GM18505 (cell line): Measurements from ENCODE around the gene TMEM174.

Experiments used
- ATAC-seq: cut with Tn5 transposase; IDR thresholded peaks from one replicate; pipeline ENCODE4 v1.9.1; 2021; ENCODE audit not compliant: unreplicated experiment
- POLR2A ChIP-seq: IDR thresholded peaks from 4 replicates; pipeline ENCODE4 v1.6.1; 2011; ENCODE audit warnings: borderline replicate concordance; ENCODE audit not compliant: insufficient read depth, insufficient read length; ENCODE audit errors: extremely low read depth

Gene TMEM174, protein sequence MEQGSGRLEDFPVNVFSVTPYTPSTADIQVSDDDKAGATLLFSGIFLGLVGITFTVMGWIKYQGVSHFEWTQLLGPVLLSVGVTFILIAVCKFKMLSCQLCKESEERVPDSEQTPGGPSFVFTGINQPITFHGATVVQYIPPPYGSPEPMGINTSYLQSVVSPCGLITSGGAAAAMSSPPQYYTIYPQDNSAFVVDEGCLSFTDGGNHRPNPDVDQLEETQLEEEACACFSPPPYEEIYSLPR

GRCh38 chr5:73172951-73173350, at the start of gene TMEM174:
TSS of gene TMEM174 (plus strand) at chr5:73173193. CDS start at chr5:73173244, 51 bp downstream.
- no peak for ATAC-seq
- TF ChIP-seq POLR2A: no peak

DNA sequence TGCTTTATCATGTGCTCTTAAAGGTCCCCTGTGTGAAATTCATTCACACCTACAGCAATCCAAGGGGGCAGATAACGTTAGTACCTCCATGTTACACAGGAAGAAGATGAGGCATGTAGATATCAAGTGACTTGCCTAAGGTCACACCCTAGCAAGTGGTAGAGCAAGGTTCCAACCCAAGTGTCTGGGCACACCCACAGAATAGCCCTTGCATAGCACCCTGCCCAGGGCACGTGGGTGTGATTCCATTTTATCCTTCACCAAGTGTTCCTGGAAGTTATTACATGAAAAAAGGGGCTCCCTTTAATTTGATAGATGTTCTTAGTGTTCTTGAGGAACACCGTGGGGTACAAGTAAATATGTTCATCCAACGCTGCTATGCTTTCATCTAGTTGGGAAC, 47.7 kb upstream of the TMEM174 start:
- no peak for TF ChIP-seq POLR2A
- ATAC-seq: no peak

- TF ChIP-seq POLR2A: no peak
- no peak for ATAC-seq
Observed at GRCh38 chr5:73126381-73126780, 46.6 kb upstream of the TMEM174 start.

- ATAC-seq: no peak
- TF ChIP-seq POLR2A: no peak
Observed at GRCh38 chr5:73126957-73127356, 46.0 kb upstream of the TMEM174 start.

- no peak for ATAC-seq
- TF ChIP-seq POLR2A: no peak
Observed at GRCh38 chr5:73129143-73129542, 43.9 kb upstream of the TMEM174 start.

GRCh38 chr5:73130811-73131210, 42.2 kb upstream of the TMEM174 start:
- no peak for ATAC-seq
- no peak for TF ChIP-seq POLR2A

DNA sequence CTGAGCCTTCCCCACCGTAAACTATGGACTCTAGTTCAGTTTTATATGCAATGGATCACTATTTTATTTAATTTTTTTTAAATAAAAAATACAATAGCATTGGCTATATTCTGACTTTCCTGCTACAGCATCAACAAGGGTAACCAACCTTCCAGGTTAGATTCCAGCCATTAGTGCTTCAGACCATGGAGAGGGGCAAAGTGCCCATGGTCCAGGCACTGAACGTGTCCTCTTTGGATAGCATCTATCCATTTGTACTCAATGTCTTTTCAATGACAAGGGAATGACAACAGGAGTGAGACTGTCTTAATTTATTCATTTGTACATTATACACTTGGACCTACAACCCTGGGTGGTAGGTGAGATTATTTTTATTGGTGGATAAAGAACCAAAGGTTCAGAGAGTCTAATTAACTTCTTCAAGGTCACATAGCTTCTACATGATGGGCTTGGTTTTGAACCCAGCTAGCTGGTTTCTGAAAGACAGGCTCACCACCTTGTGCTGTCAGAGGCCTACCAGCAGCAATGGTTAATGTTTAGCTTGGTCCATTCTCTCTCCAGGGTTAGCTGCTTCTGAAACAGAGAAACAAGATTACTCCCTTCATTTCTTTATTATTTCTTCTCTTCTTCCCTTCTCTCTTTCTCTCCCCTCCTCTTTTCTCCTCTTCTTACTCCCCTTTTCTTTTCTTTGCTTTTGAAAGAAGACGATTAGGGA, 41.1 kb upstream of the TMEM174 start:
- TF ChIP-seq POLR2A: no peak
- no peak for ATAC-seq

- no peak for TF ChIP-seq POLR2A
- no peak for ATAC-seq
Observed at GRCh38 chr5:73132759-73133158, 40.2 kb upstream of the TMEM174 start.

DNA sequence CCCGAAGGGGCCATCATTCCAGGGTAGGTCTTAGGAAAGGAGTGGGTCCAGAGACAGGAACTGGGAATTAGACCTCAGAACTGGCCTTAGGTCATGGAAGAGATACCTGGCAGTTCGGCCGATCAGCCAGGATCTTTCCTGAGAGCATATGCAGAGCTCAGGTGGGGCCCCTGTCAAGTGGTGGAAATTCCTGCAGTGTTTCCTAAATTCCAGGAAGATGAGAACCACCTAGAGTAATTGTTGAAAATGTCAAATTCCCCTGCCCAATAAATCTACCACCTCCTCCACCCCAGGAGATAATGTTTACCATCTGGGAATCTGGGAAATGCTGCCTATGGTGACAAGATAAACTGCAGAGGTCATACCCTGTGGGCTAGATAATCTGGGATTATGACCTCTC, 38.0 kb upstream of the TMEM174 start:
- no peak for ATAC-seq
- TF ChIP-seq POLR2A: no peak

- no peak for ATAC-seq
- no peak for TF ChIP-seq POLR2A
Observed at GRCh38 chr5:73135429-73136054, 37.5 kb upstream of the TMEM174 start.

DNA sequence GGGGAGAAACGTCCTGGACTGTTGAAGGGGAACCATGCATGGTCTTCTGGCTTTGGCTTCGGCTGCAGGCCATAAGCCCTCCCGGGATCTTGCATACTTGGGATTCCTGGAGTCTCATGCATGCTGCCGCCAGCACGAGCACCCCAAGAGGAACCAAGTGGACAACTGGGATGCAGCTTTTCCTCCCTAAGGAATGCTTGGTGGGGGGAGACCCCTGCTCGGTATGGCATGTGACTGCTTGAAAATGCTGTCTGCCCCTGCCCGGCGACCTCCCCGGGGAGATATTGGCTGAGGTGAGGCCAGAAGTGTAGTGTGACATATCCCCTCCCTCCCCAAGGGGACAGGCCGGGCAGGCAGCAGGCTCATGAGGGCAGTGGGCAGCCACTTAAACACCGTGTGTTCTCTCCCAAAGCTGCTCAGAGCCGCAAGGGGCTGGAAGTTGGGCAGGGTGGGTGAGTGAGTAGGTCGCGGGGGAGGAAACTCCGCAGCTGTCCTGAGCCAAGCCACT, 36.9 kb upstream of the TMEM174 start:
- no peak for ATAC-seq
- TF ChIP-seq POLR2A: no peak

- no peak for TF ChIP-seq POLR2A
- ATAC-seq: no peak
Observed at GRCh38 chr5:73137563-73138530, 35.1 kb upstream of the TMEM174 start.

DNA sequence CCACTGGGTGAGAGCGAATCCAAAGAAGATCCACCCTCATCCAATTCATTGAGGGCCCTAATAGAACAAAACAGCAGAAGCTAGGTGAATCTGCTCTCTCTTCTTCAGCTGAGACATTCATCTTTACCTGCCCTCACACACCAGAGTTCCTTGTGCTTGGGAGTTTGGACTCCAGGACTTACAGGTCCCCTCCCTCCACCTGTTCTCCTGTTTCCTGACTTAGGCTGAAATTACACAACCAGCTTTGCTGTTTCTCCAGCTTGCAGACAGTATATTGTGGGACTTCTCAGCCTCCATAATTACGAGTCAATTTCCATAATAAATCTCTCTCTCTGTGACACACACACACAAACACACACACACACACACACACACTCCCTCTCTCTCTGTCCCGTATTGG, 33.5 kb upstream of the TMEM174 start:
- ATAC-seq: no peak
- TF ChIP-seq POLR2A: no peak

GRCh38 chr5:73140801-73141200, 32.2 kb upstream of the TMEM174 start:
- no peak for TF ChIP-seq POLR2A
- ATAC-seq: no peak

GRCh38 chr5:73142035-73142434, 31.0 kb upstream of the TMEM174 start:
- no peak for ATAC-seq
- TF ChIP-seq POLR2A: no peak
